ENCODE results near the gene GNPNAT1.
"Not testable (repeated sequence)": the region's sequence is repeated elsewhere in the genome, so short reads cannot be mapped to it uniquely, and the experiment has no call there.

The GNPNAT1 gene

DNA sequence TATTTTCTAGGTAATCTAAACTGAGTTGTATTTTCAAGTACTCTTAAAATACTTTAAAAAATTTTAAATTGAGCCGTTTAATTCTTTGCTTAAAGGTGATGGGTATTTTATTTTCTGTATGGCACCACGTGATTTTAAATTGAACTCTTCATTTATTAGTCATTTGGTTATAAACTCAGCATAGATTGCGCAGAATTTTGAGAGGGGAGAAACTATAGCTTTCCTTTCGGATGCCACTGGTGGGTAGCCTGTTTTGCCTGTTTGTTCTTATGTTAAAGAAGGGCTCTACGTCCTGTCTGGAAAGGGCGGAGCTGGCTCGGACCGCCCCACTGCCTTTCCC, 61.9 kb downstream of the GNPNAT1 start:
- no peak for DNase-seq (ENCODE audit: low read depth in 1 of 2, low spot score in 1 of 2)

DNA sequence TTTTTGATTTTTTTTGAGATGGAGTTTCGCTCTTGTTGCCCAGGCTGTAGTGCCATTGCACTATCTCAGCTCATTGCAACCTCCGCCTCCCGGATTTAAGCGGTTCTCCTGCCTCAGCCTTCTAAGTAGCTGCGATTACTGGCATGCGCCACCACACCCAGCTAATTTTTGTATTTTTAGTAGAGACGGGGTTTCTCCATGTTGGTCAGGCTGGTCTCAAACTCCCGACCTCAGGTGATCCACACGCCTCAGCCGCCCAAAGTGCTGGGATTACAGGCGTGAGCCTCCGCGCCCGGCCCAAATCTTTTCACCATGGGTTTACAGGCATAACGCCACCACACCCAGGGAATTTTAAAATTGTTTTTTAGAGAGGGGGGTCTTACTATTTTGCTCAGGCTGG, 62.4 kb downstream of the GNPNAT1 start:
- DNase-seq (ENCODE audit: low read depth in 1 of 2, low spot score in 1 of 2) = not testable (repeated sequence)

DNA sequence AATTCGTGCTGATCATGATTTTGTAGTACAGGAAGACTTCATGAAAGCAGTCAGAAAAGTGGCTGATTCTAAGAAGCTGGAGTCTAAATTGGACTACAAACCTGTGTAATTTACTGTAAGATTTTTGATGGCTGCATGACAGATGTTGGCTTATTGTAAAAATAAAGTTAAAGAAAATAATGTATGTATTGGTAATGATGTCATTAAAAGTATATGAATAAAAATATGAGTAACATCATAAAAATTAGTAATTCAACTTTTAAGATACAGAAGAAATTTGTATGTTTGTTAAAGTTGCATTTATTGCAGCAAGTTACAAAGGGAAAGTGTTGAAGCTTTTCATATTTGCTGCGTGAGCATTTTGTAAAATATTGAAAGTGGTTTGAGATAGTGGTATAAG, 63.9 kb downstream of the GNPNAT1 start:
- DNase-seq (ENCODE audit: low read depth in 1 of 2, low spot score in 1 of 2) = not testable (repeated sequence)
